K562 (cell line): ENCODE results near the gene PFKP. TPM values are rescaled to one million over a fixed set of nuclear protein-coding genes. Genes with fewer than 3 reads are reported as not detected.

ENCODE experiments used
- ATAC-seq: fragments of 200-7000 bp; cut with Tn5 transposase; 3 replicates; pipeline ENCODE4 v1.9.1; 2020; ENCODE audit warnings: moderate library complexity
- BruUV-seq: library from RNA; stranded (reverse); fragments of 400-500 nt; replicated peaks from 2 replicates; lab custom pipeline; 2021; lab: Mats Ljungman, UMichigan
- CTCF ChIA-PET: fragments of 300-600 bp; formaldehyde crosslinking; extraction: SDS; loops from one replicate; lab custom pipeline; 2021; ENCODE audit warnings: low intra/inter-chr PET ratio; lab: Yijun Ruan, JAX
- POLR2A ChIA-PET: fragments of 300-600, 350-650 bp; sonication (Branson Sonifier 250); formaldehyde crosslinking; extraction: SDS; loops from one replicate; lab custom pipeline; 2021; ENCODE audit warnings: antibody characterized with exemption, inconsistent platforms; lab: Yijun Ruan, JAX
- DNase-seq, 4 experiments: peaks; one replicate each; pipeline versions ENCODE4 v3.0.0 to v3.0.0-alpha.2; 2011 to 2018; ENCODE audit warnings: low spot score in 3 of 4, mixed read lengths in 3 of 4; ENCODE audit errors: extremely low read depth in 1 of 4
- FAIRE-seq: peaks from 2 replicates; lab custom pipeline; 2011; peaks lifted over from hg19 to GRCh38; lab: Jason Lieb, UNC
- H2AFZ ChIP-seq: 2 replicates; pipeline ENCODE4 v1.6.0; 2011; ENCODE audit warnings: low read depth, low read length, control low read depth, inconsistent platforms
- H3K27ac ChIP-seq: fragments of 200-600 bp; 3 replicates; pipeline ENCODE4 v1.8.0; 2011; ENCODE audit warnings: low read depth, mild to moderate bottlenecking, control low read depth, inconsistent platforms, low read length, moderate library complexity, mixed read lengths; ENCODE audit errors: extremely low read depth
- H3K27me3 ChIP-seq, 2 experiments: fragments of 300-600 bp in 1 of 2; 2 replicates in 1 of 2; 3 replicates in 1 of 2; pipeline versions ENCODE4 v1.6.0 to v1.8.0; 2011; ENCODE audit warnings: inconsistent platforms in 2 of 2, low read length in 2 of 2, mild to moderate bottlenecking in 1 of 2, mixed read lengths in 1 of 2, moderate library complexity in 1 of 2; ENCODE audit not compliant: control insufficient read depth in 2 of 2, insufficient read depth in 2 of 2
- H3K36me3 ChIP-seq: fragments of 300-600 bp; 3 replicates; pipeline ENCODE4 v1.8.0; 2011; ENCODE audit warnings: mild to moderate bottlenecking, low read length, inconsistent platforms; ENCODE audit not compliant: control insufficient read depth, insufficient read depth
- H3K4me1 ChIP-seq, 2 experiments: fragments of 200-600 bp in 1 of 2; replicated peaks in 1 of 2; 2 replicates in 1 of 2; 3 replicates in 1 of 2; pipeline versions ENCODE4 v1.5.1 to v1.8.0; 2011; ENCODE audit warnings: inconsistent platforms in 2 of 2, low read length in 2 of 2, mild to moderate bottlenecking in 1 of 2, mixed read lengths in 1 of 2, moderate library complexity in 1 of 2; ENCODE audit not compliant: control insufficient read depth in 2 of 2, insufficient read depth in 2 of 2
- H3K4me2 ChIP-seq: 2 replicates; pipeline ENCODE4 v1.6.1; 2011; ENCODE audit warnings: low read length, control low read depth, inconsistent platforms, mixed read lengths; ENCODE audit not compliant: insufficient read depth
- H3K4me3 ChIP-seq: fragments of 200-600 bp; sonication (generic), shearing (Covaris generic); 2 replicates; pipeline ENCODE4 v1.5.1; 2016; ENCODE audit warnings: control low read depth, inconsistent platforms
- H3K79me2 ChIP-seq: fragments of 200-600 bp; 3 replicates; pipeline ENCODE4 v1.8.0; 2011; ENCODE audit warnings: low read length, inconsistent platforms; ENCODE audit not compliant: control insufficient read depth, insufficient read depth
- H3K9ac ChIP-seq, 2 experiments: 2 replicates each; pipeline versions ENCODE4 v1.6.0 to v1.6.1; 2011; ENCODE audit warnings: low read depth in 2 of 2, low read length in 2 of 2, control low read depth in 1 of 2, inconsistent platforms in 1 of 2, mild to moderate bottlenecking in 1 of 2, mixed read lengths in 1 of 2; ENCODE audit not compliant: insufficient read depth in 1 of 2
- H3K9me1 ChIP-seq: one replicate; pipeline ENCODE4 v1.6.0; 2011; ENCODE audit warnings: inconsistent platforms, mild to moderate bottlenecking, low read length, moderate library complexity; ENCODE audit not compliant: control insufficient read depth, insufficient read depth
- H3K9me3 ChIP-seq: replicated peaks from 2 replicates; pipeline ENCODE4 v1.5.1; 2011; ENCODE audit warnings: low read depth, low read length, inconsistent platforms; ENCODE audit not compliant: control insufficient read depth, insufficient read depth
- H4K20me1 ChIP-seq: replicated peaks from 2 replicates; pipeline ENCODE4 v1.6.1; 2011; ENCODE audit warnings: low read length, inconsistent platforms, mixed read lengths; ENCODE audit not compliant: control insufficient read depth, insufficient read depth
- DDX20 ChIP-seq: fragments of 450-650 bp; IDR thresholded peaks from 2 replicates; pipeline ENCODE4 v1.6.1; 2016; ENCODE audit warnings: missing genetic modification characterization, low read depth, mild to moderate bottlenecking, missing compliant biosample characterization, moderate library complexity
- FOXA1 ChIP-seq: fragments of 450-650 bp; IDR thresholded peaks from 2 replicates; pipeline ENCODE4 v1.6.1; 2016; ENCODE audit warnings: mild to moderate bottlenecking, borderline replicate concordance
- HNRNPLL ChIP-seq: fragments of 200-400 bp; formaldehyde crosslinking; IDR thresholded peaks from 2 replicates; pipeline ENCODE4 v1.6.1; 2017; ENCODE audit warnings: low read length, low read depth, mild to moderate bottlenecking; ENCODE audit not compliant: poor library complexity, severe bottlenecking
- RAD21 ChIP-seq, 2 experiments: fragments of 250-450 bp in 1 of 2; fragments of 450-650 bp in 1 of 2; sonication (Bioruptor Pico) in 1 of 2; formaldehyde crosslinking in 1 of 2; IDR thresholded peaks in 1 of 2; conservative IDR thresholded peaks in 1 of 2; 2 replicates each; pipeline versions ENCODE4 v1.4.0 to v1.8.0; 2020 to 2022; ENCODE audit warnings: mild to moderate bottlenecking in 2 of 2, moderate library complexity in 1 of 2
- UBTF ChIP-seq, 2 experiments: IDR thresholded peaks; 2 replicates each; pipeline ENCODE4 v1.6.1; 2012; ENCODE audit warnings: improper control_type of control experiment in 2 of 2, low read depth in 2 of 2, low read length in 2 of 2, borderline replicate concordance in 1 of 2
- WGBS: fragments of 100-300 bp; shearing (Covaris generic); methylation state at CpG from one replicate; pipeline ENCODE4 v1.1.6; 2016; ENCODE audit warnings: low coverage, mixed read lengths; ENCODE audit not compliant: insufficient coverage; ENCODE audit errors: missing lambda C conversion rate; 5-methylcytosine and 5-hydroxymethylcytosine counted together
- in situ Hi-C: fragments of 300-500 bp; cut with MboI; formaldehyde crosslinking; loops from 4 replicates; pipeline ENCODE4 v1.15.0; 2018; ENCODE audit warnings: inconsistent platforms, mixed read lengths
- intact Hi-C: fragments of 100-400 bp; cut with micrococcal nuclease; formaldehyde crosslinking; loops from 2 replicates; pipeline ENCODE4 v1.14.2; 2022
- polyA plus RNA-seq, 8 experiments: library from polyadenylated mRNA; depleted of rRNA in 4 of 8; stranded (reverse) in 5 of 8; unstranded in 3 of 8; fragments of >200 nt; fragmentation: Nextera tagmentation in 2 of 8; fragmentation: Illumina TruSeq in 1 of 8; extraction: Ambion mirVana in 2 of 8; extraction: Trizol in 1 of 8; gene quantifications; 2 replicates each; pipeline versions ENCODE4 v1.2.1 to v1.2.3, GENCODE V29; 2011 to 2014; ENCODE audit warnings: inconsistent platforms in 1 of 8, missing spikeins in 1 of 8
- total RNA-seq, 7 experiments: library from RNA; depleted of rRNA in 6 of 7; stranded (reverse); fragments of >200 nt in 6 of 7; fragmentation: Illumina TruSeq in 2 of 7; extraction: Trizol in 2 of 7; gene quantifications; 2 replicates each; pipeline versions ENCODE4 v1.2.1 to v1.2.3, GENCODE V29; 2011 to 2021; ENCODE audit warnings: low replicate concordance in 1 of 7
- TF ChIP-seq, protein P1 (sequence below): fragments of 450-650 bp; formaldehyde crosslinking; IDR thresholded peaks from 2 replicates; pipeline ENCODE4 v1.4.0; 2022; ENCODE audit warnings: mild to moderate bottlenecking, moderate library complexity
- TF ChIP-seq, protein P2 (sequence below): fragments of 450-650 bp; IDR thresholded peaks from 2 replicates; pipeline ENCODE4 v1.6.1; 2016; ENCODE audit warnings: borderline replicate concordance

The PFKP gene
- total and polyA plus RNA-seq, 9 of the 15 experiments (the other 6 are each of a cell fraction or from before 2014, with no cell fraction given): 23.5 to 116 (median 62.1) TPM

GRCh38 chr10:3100856-3101640 is 33.7 kb downstream of the PFKP start (continued):
- no peak for TF ChIP-seq UBTF (IDR thresholded peaks at IDR 0.05; ENCODE audit: borderline replicate concordance in 1 of 2, low read depth in 2 of 2, low read length in 2 of 2)
- no peak for TF ChIP-seq RAD21 (CRISPR knock-in tag; conservative IDR thresholded peaks at IDR 0.05 in 1 of 2, IDR thresholded peaks at IDR 0.05 in 1 of 2)

- H3K4me3 ChIP-seq: no peak overlapping the region
- peaks cover 3 to 4% of the 10 kb centered on the region in 2 experiments; a peak in 3 of 5 replicates for H3K4me1 ChIP-seq
- H3K9me3 ChIP-seq: no peaks in the 10 kb centered on the region
- CTCF ChIA-PET: no interaction called here
- H3K9me1 ChIP-seq: peaks cover 7% of the 10 kb centered on the region
- H3K36me3 ChIP-seq: peaks cover 82% of the 10 kb centered on the region
- H3K27ac ChIP-seq: no peak overlapping the region
- no peaks in the 10 kb centered on the region for H4K20me1 ChIP-seq
- no TSS peak for BruUV-seq
- TF ChIP-seq, protein P1, sequence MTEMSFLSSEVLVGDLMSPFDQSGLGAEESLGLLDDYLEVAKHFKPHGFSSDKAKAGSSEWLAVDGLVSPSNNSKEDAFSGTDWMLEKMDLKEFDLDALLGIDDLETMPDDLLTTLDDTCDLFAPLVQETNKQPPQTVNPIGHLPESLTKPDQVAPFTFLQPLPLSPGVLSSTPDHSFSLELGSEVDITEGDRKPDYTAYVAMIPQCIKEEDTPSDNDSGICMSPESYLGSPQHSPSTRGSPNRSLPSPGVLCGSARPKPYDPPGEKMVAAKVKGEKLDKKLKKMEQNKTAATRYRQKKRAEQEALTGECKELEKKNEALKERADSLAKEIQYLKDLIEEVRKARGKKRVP (CRISPR knock-in tag): no peak
- no peak for TF ChIP-seq FOXA1
- TF ChIP-seq, protein P2, sequence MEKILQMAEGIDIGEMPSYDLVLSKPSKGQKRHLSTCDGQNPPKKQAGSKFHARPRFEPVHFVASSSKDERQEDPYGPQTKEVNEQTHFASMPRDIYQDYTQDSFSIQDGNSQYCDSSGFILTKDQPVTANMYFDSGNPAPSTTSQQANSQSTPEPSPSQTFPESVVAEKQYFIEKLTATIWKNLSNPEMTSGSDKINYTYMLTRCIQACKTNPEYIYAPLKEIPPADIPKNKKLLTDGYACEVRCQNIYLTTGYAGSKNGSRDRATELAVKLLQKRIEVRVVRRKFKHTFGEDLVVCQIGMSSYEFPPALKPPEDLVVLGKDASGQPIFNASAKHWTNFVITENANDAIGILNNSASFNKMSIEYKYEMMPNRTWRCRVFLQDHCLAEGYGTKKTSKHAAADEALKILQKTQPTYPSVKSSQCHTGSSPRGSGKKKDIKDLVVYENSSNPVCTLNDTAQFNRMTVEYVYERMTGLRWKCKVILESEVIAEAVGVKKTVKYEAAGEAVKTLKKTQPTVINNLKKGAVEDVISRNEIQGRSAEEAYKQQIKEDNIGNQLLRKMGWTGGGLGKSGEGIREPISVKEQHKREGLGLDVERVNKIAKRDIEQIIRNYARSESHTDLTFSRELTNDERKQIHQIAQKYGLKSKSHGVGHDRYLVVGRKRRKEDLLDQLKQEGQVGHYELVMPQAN: no peak
- TF ChIP-seq DDX20 (tag): no peak
- no peak for TF ChIP-seq HNRNPLL
- POLR2A ChIA-PET: no interaction called here
- H3K79me2 ChIP-seq: peaks cover 34% of the 10 kb centered on the region
- no peak for FAIRE-seq
- H3K9ac ChIP-seq: no peak overlapping the region
- no peak overlapping the region for H2AFZ ChIP-seq
- ATAC-seq: no peak
- H3K4me2 ChIP-seq: no peak overlapping the region
- no peak for DNase-seq
- WGBS: 87% methylated on average over 19 of the region's 19 CpGs
- no peaks in the 10 kb centered on the region for H3K27me3 ChIP-seq
- intact Hi-C loops: no loop called here
- in situ Hi-C loops: no loop called here
Measured at GRCh38 chr10:3102720-3103427, 35.5 kb downstream of the PFKP start.
